Measurements from ENCODE around the gene EIF4A2. TPM values are rescaled to one million over a fixed set of nuclear protein-coding genes. Genes with fewer than 3 reads are reported as not detected.

The EIF4A2 gene
- total and polyA plus RNA-seq, 2 of the 13 experiments (the other 11 are each of a cell fraction or from before 2014, with no cell fraction given), result 480 to 596 TPM

GRCh38 chr3:186742618-186743380 lies 40.6 kb upstream of the EIF4A2 start (continued):
- TF ChIP-seq HINFP (CRISPR knock-in tag; IDR thresholded peaks at IDR 0.05; ENCODE audit: low read depth), result no peak
- TF ChIP-seq SALL2 (CRISPR knock-in tag; IDR thresholded peaks at IDR 0.05), result no peak
- peak; percentile 92 for TF ChIP-seq CEBPG (CRISPR knock-in tag; IDR thresholded peaks at IDR 0.05)
- no peak for TF ChIP-seq ZNF75D (CRISPR knock-in tag; IDR thresholded peaks at IDR 0.05; ENCODE audit: borderline replicate concordance)
- TF ChIP-seq SRY (CRISPR knock-in tag; IDR thresholded peaks at IDR 0.05), result no peak
- TF ChIP-seq ZFP91 (CRISPR knock-in tag; IDR thresholded peaks at IDR 0.05; ENCODE audit: borderline replicate concordance), result no peak
- TF ChIP-seq ZNF724P (CRISPR knock-in tag; IDR thresholded peaks at IDR 0.05; ENCODE audit: borderline replicate concordance), result no peak
- TF ChIP-seq ZSCAN29 (CRISPR knock-in tag; conservative IDR thresholded peaks at IDR 0.05), result no peak
- TF ChIP-seq ARID5B (CRISPR knock-in tag; IDR thresholded peaks at IDR 0.05), result peak; percentile 92
- no peak for TF ChIP-seq CHCHD3 (CRISPR knock-in tag; IDR thresholded peaks at IDR 0.05)
- no peak for TF ChIP-seq CREBL2 (CRISPR knock-in tag; IDR thresholded peaks at IDR 0.05; ENCODE audit: borderline replicate concordance)
- no peak for TF ChIP-seq PHB2 (IDR thresholded peaks at IDR 0.05; ENCODE audit: partially characterized antibody)
- TF ChIP-seq TRIM22 (IDR thresholded peaks at IDR 0.05), result no peak
- TF ChIP-seq ZKSCAN8 (CRISPR knock-in tag; IDR thresholded peaks at IDR 0.05; ENCODE audit: borderline replicate concordance), result peak; percentile 44; the same call in 1 of the 2 replicates
- no peak for TF ChIP-seq SSRP1 (CRISPR knock-in tag; IDR thresholded peaks at IDR 0.05)
- no peak for TF ChIP-seq ZBTB14 (CRISPR knock-in tag; IDR thresholded peaks at IDR 0.05)
- no peak for TF ChIP-seq ZNF331 (CRISPR knock-in tag; IDR thresholded peaks at IDR 0.05)
- TF ChIP-seq MXD4 (CRISPR knock-in tag; IDR thresholded peaks at IDR 0.05), result no peak
- TF ChIP-seq ZNF143 (CRISPR knock-in tag; IDR thresholded peaks at IDR 0.05), result no peak
- no peak; the same call in 1 of the 2 replicates for TF ChIP-seq IRF2 (CRISPR knock-in tag; IDR thresholded peaks at IDR 0.05)
